Small intestine (tissue), 7 donors: ENCODE results near the gene JPT2. TPM values are rescaled to one million over a fixed set of nuclear protein-coding genes. Genes with fewer than 3 reads are reported as not detected.
"Not testable (repeated sequence)": the region's sequence is repeated elsewhere in the genome, so short reads cannot be mapped to it uniquely, and the experiment has no call there.

Experiments
- DNase-seq, 2 donors: peaks; one replicate each; pipeline versions ENCODE4 v3.0.0 to v3.0.0-alpha.2; 2013
- FAIRE-seq: peaks from 2 replicates; lab custom pipeline; 2012; peaks lifted over from hg19 to GRCh38; lab: Jason Lieb, UNC
- H3K27ac ChIP-seq, 3 donors: one replicate each; pipeline ENCODE4 v1.5.1; 2013; ENCODE audit warnings: low read length in 2 of 3, mild to moderate bottlenecking in 2 of 3, control low read depth in 1 of 3, inconsistent platforms in 1 of 3, low read depth in 1 of 3, moderate library complexity in 1 of 3
- H3K27me3 ChIP-seq, 3 donors: one replicate each; pipeline ENCODE4 v1.6.1; 2013; ENCODE audit warnings: low read length in 3 of 3, inconsistent platforms in 1 of 3; ENCODE audit not compliant: control insufficient read depth in 3 of 3, insufficient read depth in 3 of 3
- H3K36me3 ChIP-seq, 3 donors: one replicate each; pipeline ENCODE4 v1.6.1; 2013; ENCODE audit warnings: low read length in 3 of 3, inconsistent platforms in 1 of 3, low read depth in 1 of 3, mild to moderate bottlenecking in 1 of 3, moderate library complexity in 1 of 3; ENCODE audit not compliant: control insufficient read depth in 3 of 3, insufficient read depth in 2 of 3
- H3K4me1 ChIP-seq, 3 donors: one replicate each; pipeline ENCODE4 v1.6.1; 2013; ENCODE audit warnings: low read length in 2 of 3, inconsistent platforms in 1 of 3, low read depth in 1 of 3, mild to moderate bottlenecking in 1 of 3, moderate library complexity in 1 of 3; ENCODE audit not compliant: control insufficient read depth in 3 of 3, insufficient read depth in 2 of 3
- H3K4me3 ChIP-seq, 3 donors: one replicate each; pipeline ENCODE4 v1.5.1; 2013; ENCODE audit warnings: low read length in 3 of 3, control low read depth in 1 of 3, inconsistent platforms in 1 of 3, low read depth in 1 of 3, mild to moderate bottlenecking in 1 of 3, moderate library complexity in 1 of 3
- H3K9me3 ChIP-seq, 2 donors: one replicate each; pipeline ENCODE4 v1.6.1; 2013; ENCODE audit warnings: low read depth in 1 of 2, low read length in 1 of 2; ENCODE audit not compliant: control insufficient read depth in 2 of 2, insufficient read depth in 1 of 2
- WGBS, 3 donors: extraction: QIAGEN DNeasy Blood & Tissue Kit; methylation state at CpG; one replicate each; pipeline ENCODE4 v1.1.7; 2013; 5-methylcytosine and 5-hydroxymethylcytosine counted together
- polyA plus RNA-seq, 4 donors: library from polyadenylated mRNA; stranded (reverse) in 3 of 4; unstranded in 1 of 4; fragments of 200-250 nt in 3 of 4; fragments of 120-200 nt in 1 of 4; gene quantifications; one replicate each; pipeline versions ENCODE4 v1.2.1 to v1.2.3, GENCODE V29; 2013
- donor health status: healthy with polysubstance abuse.
- donor health status: control.
- donor health status: control.
- donor health status: Bipolar disorder and iron deficiency.
- donor health status: healthy.

JPT2 gene
- polyA plus RNA-seq, 4 donors: 17.0 to 52.4 (median 36.3) TPM

- peaks cover 10 to 89% (median 24%) of the 10 kb centered on the region in 3 donors for H3K36me3 ChIP-seq
Observed at GRCh38 chr16:1729026-1729425, 50.9 kb downstream of the JPT2 start.

GRCh38 chr16:1729445-1729844 lies 51.4 kb downstream of the JPT2 start:
- 96 to 97% (median 97%) methylated on average over 35 of the region's 35 CpGs for WGBS, 3 donors
- no peak overlapping the region for H3K27ac ChIP-seq
- no peak for DNase-seq
- no peaks in the 10 kb centered on the region for H3K9me3 ChIP-seq
- no peaks in the 10 kb centered on the region for H3K27me3 ChIP-seq
- H3K4me1 ChIP-seq: no peaks in the 10 kb centered on the region
- FAIRE-seq: no peak
- peaks cover 10 to 89% (median 26%) of the 10 kb centered on the region in 3 donors for H3K36me3 ChIP-seq
- H3K4me3 ChIP-seq: no peak overlapping the region

More at GRCh38 chr16:1729026-1729425, 50.9 kb downstream of the JPT2 start:
- no peak for DNase-seq
- Histone ChIP-seq H3K27ac (no peak overlapping the region), H3K27me3 (no peaks in the 10 kb centered on the region), H3K4me1 (no peaks in the 10 kb centered on the region), H3K9me3 (no peaks in the 10 kb centered on the region), H3K4me3 (no peak overlapping the region)
- no peak for FAIRE-seq
- 97 to 99% (median 98%) methylated on average over 18 of the region's 18 CpGs for WGBS, 3 donors

DNA sequence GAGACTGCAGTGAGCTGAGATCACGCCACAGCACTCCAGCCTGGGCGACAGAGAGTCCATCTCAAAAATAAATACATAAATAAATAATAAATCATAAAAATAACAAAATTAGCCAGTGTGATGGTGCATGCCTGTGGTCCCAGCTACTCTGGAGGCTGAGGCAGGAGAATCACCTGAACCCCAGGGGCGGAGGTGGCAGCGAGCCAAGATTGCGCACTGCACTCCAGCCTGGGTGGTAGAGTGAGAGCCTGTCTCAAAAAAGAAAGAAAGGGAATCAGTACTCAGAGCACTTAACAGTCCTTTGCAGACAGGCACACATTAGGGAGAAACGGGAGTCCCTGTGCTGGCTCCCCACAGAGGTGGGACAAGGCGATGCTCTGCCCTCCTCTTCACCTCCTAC lies 53.0 kb downstream of the JPT2 start:
- peaks cover 10 to 88% (median 26%) of the 10 kb centered on the region in 3 donors for H3K36me3 ChIP-seq
- DNase-seq (no peak), FAIRE-seq (no peak)
- no peaks in the 10 kb centered on the region for H3K4me1 ChIP-seq
- H3K9me3 ChIP-seq: no peaks in the 10 kb centered on the region
- H3K27me3 ChIP-seq: no peaks in the 10 kb centered on the region
- no peak overlapping the region for H3K27ac ChIP-seq
- 93 to 99% (median 96%) methylated on average over 7 of the region's 7 CpGs for WGBS, 3 donors
- H3K4me3 ChIP-seq: no peak overlapping the region

- Histone ChIP-seq H3K4me1 (no peaks in the 10 kb centered on the region), H3K9me3 (no peaks in the 10 kb centered on the region), H3K27ac (no peak overlapping the region), H3K4me3 (no peak overlapping the region), H3K27me3 (no peaks in the 10 kb centered on the region), H3K36me3 (peaks cover 9 to 83% (median 26%) of the 10 kb centered on the region in 3 donors)
- DNase-seq (no peak), FAIRE-seq (no peak)
- 75 to 79% (median 78%) methylated on average over 7 of the region's 7 CpGs for WGBS, 3 donors
Observed at GRCh38 chr16:1731603-1732002, 53.5 kb downstream of the JPT2 start.

DNA sequence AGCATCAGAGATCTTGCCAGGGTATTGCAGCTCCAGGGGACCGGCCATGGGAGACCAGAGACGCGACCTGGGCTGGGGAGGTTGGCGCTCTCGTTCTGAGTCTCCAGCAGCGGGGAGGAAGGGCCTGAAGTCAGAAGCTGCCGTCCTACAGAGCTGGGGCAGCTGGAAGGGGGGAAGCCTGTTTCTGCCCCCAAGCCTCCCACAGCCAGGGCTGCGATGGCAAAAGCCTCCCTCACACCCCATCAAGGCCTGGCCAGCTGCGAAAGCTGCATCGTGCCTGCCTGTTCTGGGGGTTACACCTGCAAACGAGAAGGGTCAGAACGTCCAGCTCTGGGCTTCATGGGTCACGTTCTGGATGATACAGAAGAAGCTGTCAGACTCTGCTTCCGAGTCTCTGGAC lies 54.0 kb downstream of the JPT2 start:
- no peak overlapping the region for H3K27ac ChIP-seq
- no peaks in the 10 kb centered on the region for H3K27me3 ChIP-seq
- H3K4me1 ChIP-seq: no peaks in the 10 kb centered on the region
- DNase-seq: no peak
- FAIRE-seq: no peak
- H3K9me3 ChIP-seq: no peaks in the 10 kb centered on the region
- H3K36me3 ChIP-seq: peaks cover 7 to 78% (median 26%) of the 10 kb centered on the region in 3 donors
- no peak overlapping the region for H3K4me3 ChIP-seq
- WGBS, 3 donors: 89 to 91% (median 91%) methylated on average over 14 of the region's 14 CpGs

DNA sequence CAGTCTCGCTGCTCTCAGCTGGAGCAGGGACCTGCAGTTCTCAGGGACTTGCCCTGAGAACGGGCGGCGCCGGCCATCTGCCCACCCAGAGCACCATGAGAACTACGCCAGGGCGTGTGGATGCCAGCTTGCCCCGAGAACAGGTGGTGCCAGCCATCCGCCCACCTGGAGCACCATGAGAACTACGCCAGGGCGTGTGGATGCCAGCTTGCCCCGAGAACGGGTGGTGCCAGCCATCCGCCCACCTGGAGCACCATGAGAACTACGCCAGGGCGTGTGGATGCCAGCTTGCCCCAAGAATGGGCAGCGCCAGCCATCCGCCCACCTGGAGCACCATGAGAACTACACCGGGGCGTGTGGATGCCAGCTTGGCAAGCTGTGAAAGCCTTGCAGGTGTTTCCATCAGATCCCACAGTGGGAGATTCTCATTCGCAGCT lies 54.5 kb downstream of the JPT2 start:
- peaks cover 7 to 73% (median 25%) of the 10 kb centered on the region in 3 donors for H3K36me3 ChIP-seq
- FAIRE-seq, H3K9me3 ChIP-seq, H3K27me3 ChIP-seq, DNase-seq, H3K4me3 ChIP-seq, H3K27ac ChIP-seq, H3K4me1 ChIP-seq: not testable (repeated sequence)
- WGBS, 3 donors: 82 to 94% (median 93%) methylated on average over 21 of the region's 21 CpGs

DNA sequence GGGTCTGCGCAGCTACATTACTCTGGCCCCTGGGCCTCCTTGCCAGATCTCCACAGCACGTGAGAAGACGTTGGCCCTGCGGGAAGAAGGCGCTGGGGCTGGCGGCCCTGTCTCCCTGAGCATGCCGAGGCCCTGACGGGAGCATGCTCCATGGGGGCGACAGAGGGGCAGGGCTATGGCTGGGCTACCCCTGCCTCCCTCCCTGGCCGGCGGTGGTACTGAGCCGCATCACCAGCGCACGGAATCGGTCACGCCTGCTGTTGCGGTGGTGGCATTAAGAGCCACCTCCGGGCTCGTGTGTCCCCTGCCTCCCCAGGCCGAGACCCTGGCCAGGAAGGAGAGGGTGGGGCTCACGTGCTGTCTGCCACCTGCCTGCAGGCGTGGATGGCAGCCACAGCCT lies 56.0 kb downstream of the JPT2 start:
- no peak for DNase-seq
- peaks cover 0 to 3% of the 10 kb centered on the region in 2 donors for H3K9me3 ChIP-seq
- no peak overlapping the region for H3K27ac ChIP-seq
- H3K4me3 ChIP-seq: no peak overlapping the region
- no peaks in the 10 kb centered on the region for H3K4me1 ChIP-seq
- no peak for FAIRE-seq
- WGBS, 3 donors: 95 to 96% (median 96%) methylated on average over 21 to 22 of the region's 22 CpGs
- peaks cover 5 to 58% (median 18%) of the 10 kb centered on the region in 3 donors for H3K36me3 ChIP-seq
- H3K27me3 ChIP-seq: no peaks in the 10 kb centered on the region

DNA sequence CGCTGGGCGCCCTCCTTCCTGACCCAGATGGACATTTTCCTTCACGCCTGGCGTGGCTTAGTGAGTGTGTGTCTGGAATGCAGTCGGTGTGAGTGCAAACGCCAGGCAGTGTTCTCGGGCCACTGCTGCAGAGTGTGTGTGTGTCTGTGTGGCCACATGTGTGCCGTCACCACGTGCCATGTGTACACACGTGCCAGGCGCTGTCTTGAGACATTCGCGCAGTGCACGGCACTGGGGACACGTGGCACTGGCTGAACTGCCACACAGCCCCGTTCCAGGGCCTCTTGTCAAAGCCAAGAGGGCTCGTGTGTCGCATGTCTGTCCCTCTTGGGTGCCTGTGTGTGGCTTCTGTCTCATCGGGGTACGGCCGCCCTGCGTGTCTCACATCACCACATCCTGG lies 56.7 kb downstream of the JPT2 start:
- Histone ChIP-seq H3K9me3 (peaks cover 0 to 3% of the 10 kb centered on the region in 2 donors), H3K4me3 (no peak overlapping the region), H3K4me1 (no peaks in the 10 kb centered on the region), H3K36me3 (peaks cover 2 to 51% (median 13%) of the 10 kb centered on the region in 3 donors), H3K27ac (no peak overlapping the region), H3K27me3 (no peaks in the 10 kb centered on the region)
- DNase-seq (no peak), FAIRE-seq (no peak)
- 97 to 98% (median 97%) methylated on average over 22 of the region's 22 CpGs for WGBS, 3 donors

DNA sequence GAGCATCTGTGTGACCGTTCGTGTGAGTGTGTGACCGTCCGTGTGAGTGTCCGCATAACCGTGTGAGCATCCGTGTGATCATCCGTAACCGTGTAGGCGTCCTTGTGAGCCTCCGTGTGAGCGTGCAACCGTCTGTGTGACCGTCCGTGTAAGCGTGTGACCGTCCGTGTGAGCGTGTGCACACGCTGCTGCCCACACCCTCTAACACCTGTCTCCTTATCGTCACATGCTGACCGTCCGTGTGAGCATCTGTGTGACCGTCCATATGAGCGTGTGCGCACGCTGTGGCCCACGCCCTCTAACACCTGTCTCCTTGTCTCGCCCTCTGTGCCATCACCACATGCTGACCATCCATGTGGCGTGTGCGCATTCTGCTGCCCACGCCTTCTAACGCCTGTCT lies 62.2 kb downstream of the JPT2 start:
- Histone ChIP-seq H3K9me3 (peaks cover 0 to 3% of the 10 kb centered on the region in 2 donors), H3K27ac (no peak overlapping the region), H3K4me1 (no peaks in the 10 kb centered on the region), H3K4me3 (no peak overlapping the region), H3K36me3 (peaks cover 2 to 51% (median 4%) of the 10 kb centered on the region in 3 donors), H3K27me3 (no peaks in the 10 kb centered on the region)
- 96 to 98% (median 97%) methylated on average over 33 of the region's 33 CpGs for WGBS, 3 donors
- DNase-seq: no peak
- FAIRE-seq: no peak
